ENCODE measurements around the gene DYSF.

Gene DYSF

GRCh38 chr2:71615767-71616730 lies 162.7 kb downstream of the DYSF start:
- H3K27ac ChIP-seq: no peak overlapping the region
- TF ChIP-seq CTCF (IDR thresholded peaks at IDR 0.05) (no peak), ZFX (IDR thresholded peaks at IDR 0.05; ENCODE audit: borderline replicate concordance) (no peak)

DNA sequence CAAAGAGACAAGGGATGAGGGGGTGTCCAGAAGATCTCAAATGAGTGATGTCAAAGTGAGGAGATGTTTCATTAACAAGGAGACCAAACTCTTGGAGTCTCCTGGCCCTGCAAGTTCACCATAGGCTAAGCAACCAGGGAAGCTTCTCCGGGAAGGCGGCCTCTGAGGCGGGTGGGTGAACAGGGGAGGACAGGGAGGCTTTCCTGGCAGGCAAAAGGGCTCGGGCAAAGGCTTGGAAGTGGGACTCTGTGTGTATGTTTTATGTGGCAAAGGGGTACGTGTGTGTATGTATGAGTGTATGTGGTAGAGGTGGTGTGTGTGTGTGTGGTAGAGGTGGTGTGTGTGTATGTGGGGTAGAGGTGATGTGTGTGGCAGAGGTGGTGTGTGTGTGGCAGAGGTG lies 163.9 kb downstream of the DYSF start:
- no peak for TF ChIP-seq ZFX (IDR thresholded peaks at IDR 0.05; ENCODE audit: borderline replicate concordance)
- H3K27ac ChIP-seq: no peak overlapping the region

- TF ChIP-seq CTCF (IDR thresholded peaks at IDR 0.05) (no peak), ZFX (IDR thresholded peaks at IDR 0.05; ENCODE audit: borderline replicate concordance) (no peak)
- H3K27ac ChIP-seq: no peak overlapping the region
Measured at GRCh38 chr2:71618327-71619113, 165.2 kb downstream of the DYSF start.

DNA sequence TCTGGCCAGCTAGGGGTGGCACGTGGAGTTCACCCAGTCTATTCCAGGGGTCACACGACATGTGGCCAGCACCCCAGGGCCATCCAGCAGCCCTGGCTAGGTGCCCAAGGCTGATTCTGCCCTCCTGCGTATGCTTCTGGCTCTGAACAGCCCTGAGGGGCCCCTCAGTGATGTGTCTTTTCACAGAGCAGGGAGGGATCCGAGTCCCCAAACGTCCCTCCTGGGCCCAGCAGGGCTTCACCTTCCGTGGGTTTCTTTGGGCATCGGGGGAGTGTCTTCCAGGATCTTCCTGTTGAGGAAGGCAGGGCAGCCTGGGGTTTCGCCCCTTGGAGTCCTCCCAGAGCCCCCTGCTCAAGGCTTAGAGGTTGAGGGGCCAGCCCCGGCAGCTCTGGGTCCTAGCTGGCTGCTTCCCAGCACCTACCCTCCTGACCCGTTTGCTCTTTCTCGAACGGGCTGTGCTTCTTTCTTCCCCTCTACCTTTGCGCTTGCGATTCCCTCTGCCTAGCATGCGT lies 165.9 kb downstream of the DYSF start:
- H3K27ac ChIP-seq: no peak overlapping the region
- no peak for TF ChIP-seq CTCF (IDR thresholded peaks at IDR 0.05)
- TF ChIP-seq ZFX (IDR thresholded peaks at IDR 0.05; ENCODE audit: borderline replicate concordance): no peak

GRCh38 chr2:71620116-71620515 lies 166.8 kb downstream of the DYSF start:
- H3K27ac ChIP-seq: no peak overlapping the region
- no peak for TF ChIP-seq ZFX (IDR thresholded peaks at IDR 0.05; ENCODE audit: borderline replicate concordance)
- no peak for TF ChIP-seq CTCF (IDR thresholded peaks at IDR 0.05)

GRCh38 chr2:71620851-71621251 lies 167.5 kb downstream of the DYSF start:
- H3K27ac ChIP-seq: no peak overlapping the region
- TF ChIP-seq CTCF (IDR thresholded peaks at IDR 0.05) (no peak), ZFX (IDR thresholded peaks at IDR 0.05; ENCODE audit: borderline replicate concordance) (no peak)

GRCh38 chr2:71629273-71629672 lies 175.9 kb downstream of the DYSF start:
- H3K27ac ChIP-seq: no peak overlapping the region
- TF ChIP-seq CTCF (IDR thresholded peaks at IDR 0.05) (no peak), ZFX (IDR thresholded peaks at IDR 0.05; ENCODE audit: borderline replicate concordance) (no peak)

Measured in 22Rv1 (cell line).